Measurements from ENCODE around the gene ADARB2. TPM values are rescaled to one million over a fixed set of nuclear protein-coding genes. Genes with fewer than 3 reads are reported as not detected.

The ADARB2 gene
- total and polyA plus RNA-seq, 10 of the 15 experiments (the other 5 are each of a cell fraction or from before 2014, with no cell fraction given) = 0.02 to 4.1 (median 0.76) TPM

- BruUV-seq (replicated peaks) = no TSS peak
- Histone ChIP-seq H4K20me1 (ENCODE audit: control insufficient read depth, insufficient read depth) (no peaks in the 10 kb centered on the region), H3K9ac (ENCODE audit: control insufficient read depth, insufficient read depth, low read length) (no peak overlapping the region), H3K27me3 (replicated peaks in 1 of 2; ENCODE audit: control insufficient read depth in 2 of 2, insufficient read depth in 2 of 2, low read length in 1 of 2) (no peaks in the 10 kb centered on the region), H3K9me3 (replicated peaks; ENCODE audit: control insufficient read depth, insufficient read depth, low read length) (no peaks in the 10 kb centered on the region), H2AFZ (ENCODE audit: control insufficient read depth, low read depth, low read length) (no peak overlapping the region), H3K79me2 (ENCODE audit: control insufficient read depth, insufficient read depth, low read length) (no peaks in the 10 kb centered on the region), H3K4me3 (no peak overlapping the region), H3K36me3 (ENCODE audit: control insufficient read depth in 2 of 2, insufficient read depth in 2 of 2, low read length in 1 of 2) (no peaks in the 10 kb centered on the region), H3K27ac (ENCODE audit: control insufficient read depth, insufficient read depth) (no peak overlapping the region), H3K4me1 (ENCODE audit: control insufficient read depth, insufficient read depth, low read length) (peaks cover 4% of the 10 kb centered on the region; the same call in 1 of the 2 replicates), H3K4me2 (ENCODE audit: control insufficient read depth, insufficient read depth) (no peak overlapping the region)
- SMC1A ChIA-PET (ENCODE audit: uncharacterized antibody, unreplicated experiment) = no interaction called here
- intact Hi-C loops (cut with micrococcal nuclease; ENCODE audit: unreplicated experiment) (no loop called here), in situ Hi-C loops (cut with MboI) (no loop called here)
- no peak for FAIRE-seq
- no peak for DNase-seq (ENCODE audit: low read depth, low spot score)
- ATAC-seq = no peak
- RAD21 ChIA-PET (ENCODE audit: unreplicated experiment) = no interaction called here
- WGBS (ENCODE audit: insufficient coverage, insufficient replicate concordance, low lambda C conversion rate, missing lambda C conversion rate) = 21% methylated on average over 4 of the region's 4 CpGs
- POLR2A ChIA-PET = no interaction called here
- TF ChIP-seq RB1 (IDR thresholded peaks at IDR 0.05; ENCODE audit: borderline replicate concordance) = no peak
- CTCF ChIA-PET = no interaction called here
Observed at GRCh38 chr10:1558906-1559305, 178.4 kb downstream of the ADARB2 start.

- DNase-seq (ENCODE audit: low read depth, low spot score) (no peak), FAIRE-seq (no peak), ATAC-seq (no peak)
- H3K36me3 ChIP-seq (ENCODE audit: control insufficient read depth in 2 of 2, insufficient read depth in 2 of 2, low read length in 1 of 2) = no peaks in the 10 kb centered on the region
- SMC1A ChIA-PET (ENCODE audit: uncharacterized antibody, unreplicated experiment) = no interaction called here
- CTCF ChIA-PET = no interaction called here
- no peak overlapping the region for H3K4me3 ChIP-seq
- no peak overlapping the region for H3K9ac ChIP-seq (ENCODE audit: control insufficient read depth, insufficient read depth, low read length)
- no peaks in the 10 kb centered on the region for H3K9me3 ChIP-seq (replicated peaks; ENCODE audit: control insufficient read depth, insufficient read depth, low read length)
- H3K27me3 ChIP-seq (replicated peaks in 1 of 2; ENCODE audit: control insufficient read depth in 2 of 2, insufficient read depth in 2 of 2, low read length in 1 of 2) = no peaks in the 10 kb centered on the region
- no peak for TF ChIP-seq NR2C1 (IDR thresholded peaks at IDR 0.05)
- no peak for TF ChIP-seq HDGF (IDR thresholded peaks at IDR 0.05)
- no peak for TF ChIP-seq SRF (IDR thresholded peaks at IDR 0.05; ENCODE audit: low read depth in 2 of 2, low read length in 2 of 2)
- no peak for TF ChIP-seq SP1 (IDR thresholded peaks at IDR 0.05; ENCODE audit: low read depth, low read length)
- no peak for TF ChIP-seq ASH2L (IDR thresholded peaks at IDR 0.05; ENCODE audit: borderline replicate concordance, low read depth)
- no peak for TF ChIP-seq FOS (IDR thresholded peaks at IDR 0.05; ENCODE audit: borderline replicate concordance, extremely low read depth, insufficient read length)
- no peak for TF ChIP-seq POLR2AphosphoS2 (IDR thresholded peaks at IDR 0.05; ENCODE audit: low read depth, low read length)
- no peak for TF ChIP-seq MLLT1 (IDR thresholded peaks at IDR 0.05)
- no peak for TF ChIP-seq DPF2 (IDR thresholded peaks at IDR 0.05)
- TF ChIP-seq STAT3 (IDR thresholded peaks at IDR 0.05; ENCODE audit: low read depth, low read length) = no peak
- TF ChIP-seq PAX8 (IDR thresholded peaks at IDR 0.05) = no peak
- no peak for TF ChIP-seq ELK1 (IDR thresholded peaks at IDR 0.05; ENCODE audit: low read depth, low read length)
- TF ChIP-seq ESRRA (IDR thresholded peaks at IDR 0.05; ENCODE audit: low read length) = no peak
- no TSS peak for BruUV-seq (replicated peaks)
- H3K27ac ChIP-seq (ENCODE audit: control insufficient read depth, insufficient read depth) = no peak overlapping the region
- H2AFZ ChIP-seq (ENCODE audit: control insufficient read depth, low read depth, low read length) = no peak overlapping the region
- peaks cover 4% of the 10 kb centered on the region; the same call in 1 of the 2 replicates for H3K4me1 ChIP-seq (ENCODE audit: control insufficient read depth, insufficient read depth, low read length)
- no peak overlapping the region for H3K4me2 ChIP-seq (ENCODE audit: control insufficient read depth, insufficient read depth)
- no peaks in the 10 kb centered on the region for H4K20me1 ChIP-seq (ENCODE audit: control insufficient read depth, insufficient read depth)
- in situ Hi-C loops (cut with MboI) (no loop called here), intact Hi-C loops (cut with micrococcal nuclease; ENCODE audit: unreplicated experiment) (no loop called here)
- H3K79me2 ChIP-seq (ENCODE audit: control insufficient read depth, insufficient read depth, low read length) = no peaks in the 10 kb centered on the region
- RAD21 ChIA-PET (ENCODE audit: unreplicated experiment) = no interaction called here
- WGBS (ENCODE audit: insufficient coverage, insufficient replicate concordance, low lambda C conversion rate, missing lambda C conversion rate) = 43% methylated on average over 13 of the region's 13 CpGs
- POLR2A ChIA-PET = no interaction called here
Observed at GRCh38 chr10:1557081-1557480, 180.2 kb downstream of the ADARB2 start.

Data from GM12878 (cell line).